Activated naive CD4-positive, alpha-beta T cell treated with anti-CD3 and anti-CD28 coated beads, Interleukin-2, amount 10 ng/mL, durations not matched to agents 7 days and 5 days (primary cell): Measurements from ENCODE around the gene AOC3.
"Not testable (repeated sequence)": the region's sequence is repeated elsewhere in the genome, so short reads cannot be mapped to it uniquely, and the experiment has no call there.

Experiments used
- CTCF ChIA-PET: fragments of 350-600 bp; sonication (Branson Sonifier 250); formaldehyde crosslinking; loops from one replicate; lab custom pipeline; 2021; ENCODE audit warnings: antibody characterized with exemption; lab: Charles Lee
- DNase-seq: peaks from one replicate; pipeline ENCODE4 v3.0.0-alpha.2; 2020
- H3K27ac Mint-ChIP-seq: one replicate; pipeline ENCODE4 v1.8.0; 2021; ENCODE audit warnings: mild to moderate bottlenecking, moderate library complexity, mixed read lengths
- H3K27me3 Mint-ChIP-seq: one replicate; pipeline ENCODE4 v1.8.0; 2021; ENCODE audit warnings: mild to moderate bottlenecking, mixed read lengths
- H3K36me3 Mint-ChIP-seq: one replicate; pipeline ENCODE4 v1.8.0; 2021; ENCODE audit warnings: mixed read lengths
- H3K4me1 Mint-ChIP-seq: one replicate; pipeline ENCODE4 v1.8.0; 2021; ENCODE audit warnings: mixed read lengths
- H3K4me3 Mint-ChIP-seq: one replicate; pipeline ENCODE4 v1.8.0; 2021; ENCODE audit warnings: mild to moderate bottlenecking, moderate library complexity, mixed read lengths
- H3K9me3 Mint-ChIP-seq: one replicate; pipeline ENCODE4 v1.8.0; 2021; ENCODE audit warnings: mixed read lengths

The AOC3 gene

GRCh38 chr17:42848093-42848492 is 2.9 kb upstream of the AOC3 start:
- H3K27ac Mint-ChIP-seq: no peak overlapping the region
- H3K9me3 Mint-ChIP-seq: no peaks in the 10 kb centered on the region
- peaks cover 2% of the 10 kb centered on the region for H3K4me1 Mint-ChIP-seq
- H3K36me3 Mint-ChIP-seq: peaks cover 16% of the 10 kb centered on the region
- no peaks in the 10 kb centered on the region for H3K27me3 Mint-ChIP-seq
- no peak overlapping the region for H3K4me3 Mint-ChIP-seq
- DNase-seq: no peak
- CTCF ChIA-PET: no interaction called here

DNA sequence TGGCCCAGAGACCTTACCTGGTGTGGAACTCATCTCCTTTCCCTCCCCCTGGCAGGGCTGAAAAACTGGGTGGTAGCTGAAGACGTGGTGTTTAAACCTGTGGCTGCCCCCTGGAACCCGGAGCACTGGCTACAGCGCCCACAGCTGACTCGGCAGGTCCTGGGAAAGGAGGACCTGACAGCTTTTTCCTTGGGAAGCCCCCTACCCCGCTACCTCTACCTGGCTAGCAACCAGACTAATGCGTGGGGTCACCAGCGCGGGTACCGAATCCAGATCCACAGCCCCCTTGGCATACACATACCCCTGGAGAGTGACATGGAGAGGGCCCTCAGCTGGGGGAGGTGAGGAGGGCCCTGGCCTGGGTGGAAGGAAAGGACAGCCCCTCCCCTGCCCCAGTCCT is 2.0 kb upstream of the AOC3 start:
- no peak overlapping the region for H3K4me3 Mint-ChIP-seq
- no peaks in the 10 kb centered on the region for H3K9me3 Mint-ChIP-seq
- no peak for DNase-seq
- H3K36me3 Mint-ChIP-seq: peaks cover 7% of the 10 kb centered on the region
- H3K4me1 Mint-ChIP-seq: peaks cover 2% of the 10 kb centered on the region
- no peak overlapping the region for H3K27ac Mint-ChIP-seq
- CTCF ChIA-PET: interaction anchor here (1.1 kb wide), 1 partner anchor 234 kb away, joined by 4 read pairs; no protein-coding TSS in a partner anchor
- H3K27me3 Mint-ChIP-seq: no peaks in the 10 kb centered on the region

DNA sequence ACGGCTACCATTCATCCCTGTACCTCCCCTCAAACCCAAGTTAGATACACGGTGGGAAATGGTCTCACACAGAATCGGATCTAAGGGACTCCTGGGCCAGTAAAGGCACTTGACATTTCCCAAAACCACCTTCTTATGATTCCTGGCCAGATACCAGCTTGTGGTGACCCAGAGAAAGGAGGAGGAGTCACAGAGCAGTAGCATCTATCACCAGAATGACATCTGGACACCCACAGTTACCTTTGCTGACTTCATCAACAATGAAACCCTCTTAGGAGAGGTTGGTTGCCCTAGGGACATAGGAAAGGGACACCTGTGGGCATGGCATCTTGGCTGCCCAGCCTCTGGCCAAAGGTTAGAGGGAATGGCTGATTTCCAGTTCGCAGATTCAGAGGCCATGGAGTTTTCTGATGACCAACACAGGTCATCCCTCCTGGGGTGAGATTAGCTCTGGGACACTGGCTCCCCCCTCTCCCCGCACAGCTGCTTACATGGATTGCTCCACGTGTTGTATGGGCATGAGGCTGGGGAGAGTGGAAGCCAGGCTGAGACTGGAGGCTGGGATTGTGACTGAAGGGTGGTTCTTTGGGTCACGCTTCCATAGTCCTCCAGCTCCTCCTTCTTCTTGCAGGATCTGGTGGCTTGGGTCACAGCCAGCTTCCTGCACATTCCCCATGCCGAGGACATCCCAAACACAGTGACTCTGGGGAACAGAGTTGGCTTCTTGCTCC is 1.4 kb upstream of the AOC3 start:
- peaks cover 5% of the 10 kb centered on the region for H3K36me3 Mint-ChIP-seq
- no peaks in the 10 kb centered on the region for H3K9me3 Mint-ChIP-seq
- CTCF ChIA-PET: interaction anchor here (1.1 kb wide), 1 partner anchor 235 kb away, joined by 4 read pairs; no protein-coding TSS in a partner anchor
- peaks cover 2% of the 10 kb centered on the region for H3K4me1 Mint-ChIP-seq
- H3K27ac Mint-ChIP-seq: no peak overlapping the region
- no peak for DNase-seq
- H3K4me3 Mint-ChIP-seq: no peak overlapping the region
- no peaks in the 10 kb centered on the region for H3K27me3 Mint-ChIP-seq

DNA sequence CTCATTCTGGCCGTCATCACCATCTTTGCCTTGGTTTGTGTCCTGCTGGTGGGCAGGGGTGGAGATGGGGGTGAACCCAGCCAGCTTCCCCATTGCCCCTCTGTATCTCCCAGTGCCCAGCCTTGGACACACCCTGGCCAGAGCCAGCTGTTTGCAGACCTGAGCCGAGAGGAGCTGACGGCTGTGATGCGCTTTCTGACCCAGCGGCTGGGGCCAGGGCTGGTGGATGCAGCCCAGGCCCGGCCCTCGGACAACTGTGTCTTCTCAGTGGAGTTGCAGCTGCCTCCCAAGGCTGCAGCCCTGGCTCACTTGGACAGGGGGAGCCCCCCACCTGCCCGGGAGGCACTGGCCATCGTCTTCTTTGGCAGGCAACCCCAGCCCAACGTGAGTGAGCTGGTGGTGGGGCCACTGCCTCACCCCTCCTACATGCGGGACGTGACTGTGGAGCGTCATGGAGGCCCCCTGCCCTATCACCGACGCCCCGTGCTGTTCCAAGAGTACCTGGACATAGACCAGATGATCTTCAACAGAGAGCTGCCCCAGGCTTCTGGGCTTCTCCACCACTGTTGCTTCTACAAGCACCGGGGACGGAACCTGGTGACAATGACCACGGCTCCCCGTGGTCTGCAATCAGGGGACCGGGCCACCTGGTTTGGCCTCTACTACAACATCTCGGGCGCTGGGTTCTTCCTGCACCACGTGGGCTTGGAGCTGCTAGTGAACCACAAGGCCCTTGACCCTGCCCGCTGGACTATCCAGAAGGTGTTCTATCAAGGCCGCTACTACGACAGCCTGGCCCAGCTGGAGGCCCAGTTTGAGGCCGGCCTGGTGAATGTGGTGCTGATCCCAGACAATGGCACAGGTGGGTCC is 607 bp downstream of the AOC3 start:
- DNase-seq, CTCF ChIA-PET, H3K9me3 Mint-ChIP-seq, H3K4me3 Mint-ChIP-seq, H3K36me3 Mint-ChIP-seq, H3K27ac Mint-ChIP-seq, H3K27me3 Mint-ChIP-seq, H3K4me1 Mint-ChIP-seq: not testable (repeated sequence)

- H3K4me1 Mint-ChIP-seq: no peaks in the 10 kb centered on the region
- no peaks in the 10 kb centered on the region for H3K36me3 Mint-ChIP-seq
- H3K27ac Mint-ChIP-seq: no peak overlapping the region
- H3K4me3 Mint-ChIP-seq: no peak overlapping the region
- CTCF ChIA-PET: no interaction called here
- no peaks in the 10 kb centered on the region for H3K9me3 Mint-ChIP-seq
- DNase-seq: no peak
- no peaks in the 10 kb centered on the region for H3K27me3 Mint-ChIP-seq
These were observed 1.4 kb downstream of the AOC3 start for GRCh38 chr17:42852351-42852750.

GRCh38 chr17:42853004-42853403 is 2.0 kb downstream of the AOC3 start:
- Mint-ChIP-seq H3K9me3 (no peaks in the 10 kb centered on the region), H3K27ac (peak overlapping the region; percentile 12), H3K36me3 (no peaks in the 10 kb centered on the region), H3K4me3 (no peak overlapping the region), H3K4me1 (no peaks in the 10 kb centered on the region), H3K27me3 (no peaks in the 10 kb centered on the region)
- CTCF ChIA-PET: no interaction called here
- no peak for DNase-seq

GRCh38 chr17:42853597-42853967 is 2.6 kb downstream of the AOC3 start:
- Mint-ChIP-seq H3K9me3 (no peaks in the 10 kb centered on the region), H3K4me1 (no peaks in the 10 kb centered on the region), H3K27ac (no peak overlapping the region), H3K36me3 (no peaks in the 10 kb centered on the region), H3K27me3 (peaks cover 5% of the 10 kb centered on the region), H3K4me3 (no peak overlapping the region)
- CTCF ChIA-PET: no interaction called here
- no peak for DNase-seq

- H3K4me1 Mint-ChIP-seq: no peaks in the 10 kb centered on the region
- H3K36me3 Mint-ChIP-seq: no peaks in the 10 kb centered on the region
- H3K27me3 Mint-ChIP-seq: peaks cover 5% of the 10 kb centered on the region
- no peaks in the 10 kb centered on the region for H3K9me3 Mint-ChIP-seq
- no peak overlapping the region for H3K4me3 Mint-ChIP-seq
- CTCF ChIA-PET: no interaction called here
- no peak overlapping the region for H3K27ac Mint-ChIP-seq
- DNase-seq: no peak
These were observed 3.2 kb downstream of the AOC3 start for GRCh38 chr17:42853968-42854790.

GRCh38 chr17:42855048-42855596 is 4.1 kb downstream of the AOC3 start:
- Mint-ChIP-seq H3K9me3 (no peaks in the 10 kb centered on the region), H3K4me3 (no peak overlapping the region), H3K4me1 (no peaks in the 10 kb centered on the region), H3K27ac (no peak overlapping the region), H3K27me3 (peaks cover 6% of the 10 kb centered on the region), H3K36me3 (no peaks in the 10 kb centered on the region)
- CTCF ChIA-PET: interaction anchor here (1.0 kb wide), 1 partner anchor 31 kb away, joined by 3 read pairs; the partner anchor contains the start of gene BECN1
- DNase-seq: no peak

DNA sequence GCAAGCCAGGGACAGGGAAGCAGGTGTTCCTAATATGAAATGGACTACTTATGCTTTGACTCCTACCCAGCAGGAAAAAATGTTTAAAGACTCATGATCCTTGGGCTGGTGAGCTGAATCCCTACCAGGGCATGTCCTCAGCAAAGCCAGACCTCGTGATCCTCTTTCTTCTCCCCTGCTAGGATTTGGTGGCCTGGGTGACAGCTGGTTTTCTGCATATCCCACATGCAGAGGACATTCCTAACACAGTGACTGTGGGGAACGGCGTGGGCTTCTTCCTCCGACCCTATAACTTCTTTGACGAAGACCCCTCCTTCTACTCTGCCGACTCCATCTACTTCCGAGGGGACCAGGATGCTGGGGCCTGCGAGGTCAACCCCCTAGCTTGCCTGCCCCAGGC is 5.1 kb downstream of the AOC3 start:
- H3K9me3 Mint-ChIP-seq, H3K36me3 Mint-ChIP-seq, H3K4me1 Mint-ChIP-seq, DNase-seq, H3K27me3 Mint-ChIP-seq, H3K27ac Mint-ChIP-seq, H3K4me3 Mint-ChIP-seq: not testable (repeated sequence)
- CTCF ChIA-PET: interaction anchor here (1.0 kb wide), 1 partner anchor 32 kb away, joined by 3 read pairs; the partner anchor contains the start of gene BECN1

- H3K9me3 Mint-ChIP-seq, CTCF ChIA-PET, H3K4me3 Mint-ChIP-seq, H3K4me1 Mint-ChIP-seq, H3K36me3 Mint-ChIP-seq, H3K27me3 Mint-ChIP-seq, DNase-seq, H3K27ac Mint-ChIP-seq: not testable (repeated sequence)
These were observed 5.5 kb downstream of the AOC3 start for GRCh38 chr17:42856516-42856915.

DNA sequence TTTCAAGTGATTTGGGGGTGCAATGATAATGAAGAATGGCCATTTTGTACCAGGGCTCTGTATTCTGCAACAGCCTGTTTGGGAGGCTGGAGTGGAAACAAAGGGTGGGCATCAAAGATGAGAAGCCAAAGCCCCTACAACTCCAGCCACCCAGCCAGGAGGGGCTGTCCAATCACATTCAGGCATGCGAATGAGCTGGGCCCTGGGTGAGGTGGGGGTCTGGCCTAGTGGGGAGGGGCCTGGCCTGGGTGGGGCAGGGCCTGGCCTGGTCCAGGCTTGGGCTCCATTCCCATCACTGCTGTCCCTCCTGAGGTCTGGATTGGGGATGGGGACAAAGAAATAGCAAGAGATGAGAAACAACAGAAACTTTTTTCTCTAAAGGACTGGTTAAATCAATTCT is 6.4 kb downstream of the AOC3 start:
- no peaks in the 10 kb centered on the region for H3K4me1 Mint-ChIP-seq
- H3K36me3 Mint-ChIP-seq: no peaks in the 10 kb centered on the region
- H3K4me3 Mint-ChIP-seq: no peak overlapping the region
- CTCF ChIA-PET: no interaction called here
- H3K27ac Mint-ChIP-seq: no peak overlapping the region
- H3K27me3 Mint-ChIP-seq: peaks cover 9% of the 10 kb centered on the region
- no peaks in the 10 kb centered on the region for H3K9me3 Mint-ChIP-seq
- DNase-seq: no peak

- peaks cover 2% of the 10 kb centered on the region for H3K9me3 Mint-ChIP-seq
- H3K27me3 Mint-ChIP-seq: peaks cover 32% of the 10 kb centered on the region
- H3K4me1 Mint-ChIP-seq: no peaks in the 10 kb centered on the region
- DNase-seq: no peak
- no peak overlapping the region for H3K4me3 Mint-ChIP-seq
- H3K36me3 Mint-ChIP-seq: no peaks in the 10 kb centered on the region
- CTCF ChIA-PET: no interaction called here
- H3K27ac Mint-ChIP-seq: no peak overlapping the region
These were observed 14.7 kb downstream of the AOC3 start for GRCh38 chr17:42865638-42866094.

DNA sequence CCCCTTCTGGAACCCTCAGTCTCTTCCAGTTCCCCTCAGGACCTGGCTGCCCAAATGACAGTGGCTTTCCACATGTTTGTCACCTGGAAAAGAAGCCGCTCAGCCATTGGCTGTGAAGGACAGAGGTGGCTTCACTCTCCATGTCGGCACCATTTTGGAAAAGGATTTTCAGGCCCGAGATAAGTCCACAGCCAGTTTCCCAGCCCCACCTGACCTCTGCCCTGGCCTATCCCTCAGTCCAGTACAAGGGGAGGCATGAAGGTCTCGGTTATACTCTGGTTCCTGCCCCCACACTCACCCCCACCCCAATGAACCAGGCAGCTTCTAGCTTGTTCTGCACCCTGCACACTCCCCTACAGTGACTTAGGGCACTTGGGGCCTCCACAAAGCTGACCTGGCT is 15.2 kb downstream of the AOC3 start:
- Mint-ChIP-seq H3K4me3 (no peak overlapping the region), H3K4me1 (no peaks in the 10 kb centered on the region), H3K27me3 (peaks cover 32% of the 10 kb centered on the region), H3K36me3 (no peaks in the 10 kb centered on the region), H3K27ac (no peak overlapping the region), H3K9me3 (peaks cover 3% of the 10 kb centered on the region)
- no peak for DNase-seq
- CTCF ChIA-PET: no interaction called here
